Neural progenitor cell (in vitro differentiated cells): Measurements from ENCODE around the gene GABRD. TPM values are rescaled to one million over a fixed set of nuclear protein-coding genes. Genes with fewer than 3 reads are reported as not detected.

Source experiments
- DNase-seq: peaks from one replicate; pipeline ENCODE4 v3.0.0-alpha.2; 2016; ENCODE audit warnings: low spot score
- H2AFZ ChIP-seq: fragments of 200-600 bp; sonication (generic); replicated peaks from 2 replicates; pipeline ENCODE4 v1.6.1; 2016; ENCODE audit warnings: antibody characterized with exemption
- H3F3A ChIP-seq: fragments of 200-600 bp; sonication (generic); 2 replicates; pipeline ENCODE4 v1.6.1; 2016; ENCODE audit warnings: antibody characterized with exemption, low read depth
- H3K27ac ChIP-seq: fragments of 200-600 bp; sonication (generic); 2 replicates; pipeline ENCODE4 v1.5.1; 2016; ENCODE audit warnings: mild to moderate bottlenecking
- H3K27me3 ChIP-seq: fragments of 200-600 bp; sonication (generic); 2 replicates; pipeline ENCODE4 v1.6.1; 2016; ENCODE audit warnings: mild to moderate bottlenecking, moderate library complexity
- H3K36me3 ChIP-seq: fragments of 200-600 bp; sonication (generic); 2 replicates; pipeline ENCODE4 v1.5.1; 2016
- H3K4me1 ChIP-seq: fragments of 200-600 bp; sonication (generic); 2 replicates; pipeline ENCODE4 v1.6.1; 2016; ENCODE audit warnings: mixed run types
- H3K4me2 ChIP-seq: fragments of 200-600 bp; sonication (generic); 2 replicates; pipeline ENCODE4 v1.6.1; 2016
- H3K4me3 ChIP-seq: fragments of 200-600 bp; sonication (generic); 2 replicates; pipeline ENCODE4 v1.5.1; 2016
- H3K79me2 ChIP-seq: fragments of 200-600 bp; sonication (generic); 2 replicates; pipeline ENCODE4 v1.6.1; 2016; ENCODE audit warnings: low read depth
- H3K9ac ChIP-seq: fragments of 200-600 bp; sonication (generic); 2 replicates; pipeline ENCODE4 v1.6.1; 2016
- H3K9me3 ChIP-seq: fragments of 200-600 bp; sonication (generic); 2 replicates; pipeline ENCODE4 v1.5.1; 2016; ENCODE audit warnings: low read depth
- H4K20me1 ChIP-seq: fragments of 200-600 bp; sonication (generic); 2 replicates; pipeline ENCODE4 v1.6.1; 2016; ENCODE audit warnings: low read depth
- H3K27ac Mint-ChIP-seq: 3 replicates; pipeline ENCODE4 v1.8.0; 2021; ENCODE audit warnings: mixed read lengths
- H3K27me3 Mint-ChIP-seq: 2 replicates; pipeline ENCODE4 v1.8.0; 2022; ENCODE audit warnings: low read depth, mild to moderate bottlenecking, inconsistent platforms, moderate library complexity, mixed read lengths; ENCODE audit not compliant: insufficient read depth
- H3K36me3 Mint-ChIP-seq: 3 replicates; pipeline ENCODE4 v1.8.0; 2021; ENCODE audit warnings: mixed read lengths
- H3K4me1 Mint-ChIP-seq: 3 replicates; pipeline ENCODE4 v1.8.0; 2021; ENCODE audit warnings: mixed read lengths
- H3K4me3 Mint-ChIP-seq: 3 replicates; pipeline ENCODE4 v1.8.0; 2021; ENCODE audit warnings: mild to moderate bottlenecking, moderate library complexity, mixed read lengths
- H3K9me3 Mint-ChIP-seq: 3 replicates; pipeline ENCODE4 v1.8.0; 2020; ENCODE audit warnings: mixed read lengths
- EZH2 ChIP-seq: fragments of 200-600 bp; sonication (generic); IDR thresholded peaks from 2 replicates; pipeline ENCODE4 v1.6.1; 2017; ENCODE audit warnings: antibody characterized with exemption, mild to moderate bottlenecking, moderate library complexity
- EZH2phosphoT487 ChIP-seq: fragments of 200-600 bp; sonication (generic); IDR thresholded peaks from 2 replicates; pipeline ENCODE4 v1.6.1; 2017; ENCODE audit warnings: antibody characterized with exemption
- total RNA-seq: library from RNA; depleted of rRNA; stranded (reverse); fragments of >200 nt; gene quantifications from 2 replicates; pipeline ENCODE4 v1.2.3, GENCODE V29; 2015; ENCODE audit warnings: low replicate concordance
- TF ChIP-seq, protein P1 (sequence below): fragments of 200-600 bp; sonication (generic); IDR thresholded peaks from 2 replicates; pipeline ENCODE4 v1.5.1; 2017; ENCODE audit warnings: antibody characterized with exemption, mild to moderate bottlenecking

The GABRD gene
- total RNA-seq, 1 donor from 2014 or later = 0.45 TPM

DNA sequence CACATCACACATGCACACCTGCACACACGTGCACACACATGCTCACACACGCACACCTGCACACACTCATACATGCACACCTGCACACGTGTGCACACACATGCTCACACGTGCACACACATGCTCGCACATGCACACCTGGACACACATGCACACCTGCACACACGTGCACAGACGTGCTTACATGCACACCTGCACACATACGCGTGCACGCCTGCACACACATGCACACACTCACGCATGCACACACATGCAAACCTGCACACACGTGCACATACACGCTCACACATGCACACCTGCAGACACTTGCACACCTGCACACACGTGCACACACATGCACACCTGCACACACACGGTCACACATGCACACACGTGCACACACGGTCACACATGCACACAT lies 48.1 kb upstream of the GABRD start:
- no peaks in the 10 kb centered on the region for H3K36me3 ChIP-seq
- H3K79me2 ChIP-seq = no peaks in the 10 kb centered on the region
- peaks cover 8% of the 10 kb centered on the region for H3F3A ChIP-seq
- H3K4me1 ChIP-seq = peaks cover 6% of the 10 kb centered on the region
- Mint-ChIP-seq H3K4me1 (peaks cover 8% of the 10 kb centered on the region), H3K9me3 (peaks cover 4% of the 10 kb centered on the region), H3K4me3 (peak overlapping the region; percentile 57), H3K27me3 (peaks cover 20% of the 10 kb centered on the region), H3K36me3 (no peaks in the 10 kb centered on the region), H3K27ac (peak overlapping the region; percentile 66)
- TF ChIP-seq, protein P1, sequence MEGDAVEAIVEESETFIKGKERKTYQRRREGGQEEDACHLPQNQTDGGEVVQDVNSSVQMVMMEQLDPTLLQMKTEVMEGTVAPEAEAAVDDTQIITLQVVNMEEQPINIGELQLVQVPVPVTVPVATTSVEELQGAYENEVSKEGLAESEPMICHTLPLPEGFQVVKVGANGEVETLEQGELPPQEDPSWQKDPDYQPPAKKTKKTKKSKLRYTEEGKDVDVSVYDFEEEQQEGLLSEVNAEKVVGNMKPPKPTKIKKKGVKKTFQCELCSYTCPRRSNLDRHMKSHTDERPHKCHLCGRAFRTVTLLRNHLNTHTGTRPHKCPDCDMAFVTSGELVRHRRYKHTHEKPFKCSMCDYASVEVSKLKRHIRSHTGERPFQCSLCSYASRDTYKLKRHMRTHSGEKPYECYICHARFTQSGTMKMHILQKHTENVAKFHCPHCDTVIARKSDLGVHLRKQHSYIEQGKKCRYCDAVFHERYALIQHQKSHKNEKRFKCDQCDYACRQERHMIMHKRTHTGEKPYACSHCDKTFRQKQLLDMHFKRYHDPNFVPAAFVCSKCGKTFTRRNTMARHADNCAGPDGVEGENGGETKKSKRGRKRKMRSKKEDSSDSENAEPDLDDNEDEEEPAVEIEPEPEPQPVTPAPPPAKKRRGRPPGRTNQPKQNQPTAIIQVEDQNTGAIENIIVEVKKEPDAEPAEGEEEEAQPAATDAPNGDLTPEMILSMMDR = no peak
- TF ChIP-seq EZH2 (no peak), EZH2phosphoT487 (no peak)
- no peaks in the 10 kb centered on the region for H4K20me1 ChIP-seq
- H2AFZ ChIP-seq = no peak overlapping the region
- no peak overlapping the region for H3K4me3 ChIP-seq
- DNase-seq = no peak
- no peaks in the 10 kb centered on the region for H3K27me3 ChIP-seq
- no peak overlapping the region for H3K9ac ChIP-seq
- H3K4me2 ChIP-seq = no peak overlapping the region
- H3K27ac ChIP-seq = no peak overlapping the region
- H3K9me3 ChIP-seq = no peaks in the 10 kb centered on the region

- Histone ChIP-seq H3K27me3 (no peaks in the 10 kb centered on the region), H3F3A (peaks cover 8% of the 10 kb centered on the region), H3K36me3 (no peaks in the 10 kb centered on the region), H3K79me2 (no peaks in the 10 kb centered on the region), H3K27ac (no peak overlapping the region), H2AFZ (no peak overlapping the region), H3K9ac (no peak overlapping the region), H3K9me3 (no peaks in the 10 kb centered on the region), H4K20me1 (no peaks in the 10 kb centered on the region), H3K4me3 (no peak overlapping the region), H3K4me1 (peaks cover 6% of the 10 kb centered on the region), H3K4me2 (no peak overlapping the region)
- peaks cover 11% of the 10 kb centered on the region for H3K4me1 Mint-ChIP-seq
- H3K27me3 Mint-ChIP-seq = peaks cover 20% of the 10 kb centered on the region
- H3K36me3 Mint-ChIP-seq = no peaks in the 10 kb centered on the region
- peak overlapping the region; percentile 30 for H3K4me3 Mint-ChIP-seq
- H3K27ac Mint-ChIP-seq = peak overlapping the region; percentile 74
- TF ChIP-seq EZH2phosphoT487 (no peak), EZH2 (no peak)
- TF ChIP-seq, protein P1 = no peak
- no peak for DNase-seq
- peaks cover 4% of the 10 kb centered on the region for H3K9me3 Mint-ChIP-seq
Measured at GRCh38 chr1:1971688-1972087, 47.5 kb upstream of the GABRD start.

- H3K4me2 ChIP-seq = no peak overlapping the region
- Mint-ChIP-seq H3K4me1 (peaks cover 14% of the 10 kb centered on the region), H3K9me3 (peaks cover 4% of the 10 kb centered on the region), H3K27ac (no peak overlapping the region), H3K27me3 (peaks cover 18% of the 10 kb centered on the region), H3K4me3 (no peak overlapping the region), H3K36me3 (no peaks in the 10 kb centered on the region)
- H3K9ac ChIP-seq = no peak overlapping the region
- peaks cover 8% of the 10 kb centered on the region for H3F3A ChIP-seq
- peak overlapping the region; percentile 26 for H2AFZ ChIP-seq
- no peak overlapping the region for H3K4me3 ChIP-seq
- H3K36me3 ChIP-seq = no peaks in the 10 kb centered on the region
- H3K27me3 ChIP-seq = no peaks in the 10 kb centered on the region
- no peaks in the 10 kb centered on the region for H3K9me3 ChIP-seq
- TF ChIP-seq, protein P1 = no peak
- TF ChIP-seq EZH2phosphoT487 (no peak), EZH2 (no peak)
- H4K20me1 ChIP-seq = no peaks in the 10 kb centered on the region
- peak; percentile 37 for DNase-seq
- no peak overlapping the region for H3K27ac ChIP-seq
- peaks cover 6% of the 10 kb centered on the region for H3K4me1 ChIP-seq
- H3K79me2 ChIP-seq = no peaks in the 10 kb centered on the region
Measured at GRCh38 chr1:1972976-1973715, 46.0 kb upstream of the GABRD start.
